BLaER1 (cell line): ENCODE measurements around the gene TCF25.

Experiments
- H3K27ac ChIP-seq: shearing (Covaris generic); formaldehyde crosslinking; 2 replicates; pipeline ENCODE4 v1.8.1; 2022
- H3K27me3 ChIP-seq: shearing (Covaris generic); formaldehyde crosslinking; 2 replicates; pipeline ENCODE4 v1.8.1; 2022
- H3K36me3 ChIP-seq: shearing (Covaris generic); formaldehyde crosslinking; 2 replicates; pipeline ENCODE4 v1.8.1; 2022
- H3K4me1 ChIP-seq: shearing (Covaris generic); formaldehyde crosslinking; 2 replicates; pipeline ENCODE4 v1.8.1; 2022
- H3K4me2 ChIP-seq: shearing (Covaris generic); formaldehyde crosslinking; 2 replicates; pipeline ENCODE4 v1.8.1; 2022
- H3K4me3 ChIP-seq: shearing (Covaris generic); formaldehyde crosslinking; 2 replicates; pipeline ENCODE4 v1.8.1; 2022
- H3K9ac ChIP-seq: shearing (Covaris generic); formaldehyde crosslinking; 2 replicates; pipeline ENCODE4 v1.8.1; 2022
- H3K9me3 ChIP-seq: shearing (Covaris generic); formaldehyde crosslinking; 2 replicates; pipeline ENCODE4 v1.8.1; 2022
- H4K20me1 ChIP-seq: shearing (Covaris generic); formaldehyde crosslinking; 2 replicates; pipeline ENCODE4 v1.8.1; 2022
- Cebpa-rat ChIP-seq: shearing (Covaris generic); IDR thresholded peaks from 2 replicates; pipeline ENCODE4 v1.8.1; 2022

The TCF25 gene

DNA sequence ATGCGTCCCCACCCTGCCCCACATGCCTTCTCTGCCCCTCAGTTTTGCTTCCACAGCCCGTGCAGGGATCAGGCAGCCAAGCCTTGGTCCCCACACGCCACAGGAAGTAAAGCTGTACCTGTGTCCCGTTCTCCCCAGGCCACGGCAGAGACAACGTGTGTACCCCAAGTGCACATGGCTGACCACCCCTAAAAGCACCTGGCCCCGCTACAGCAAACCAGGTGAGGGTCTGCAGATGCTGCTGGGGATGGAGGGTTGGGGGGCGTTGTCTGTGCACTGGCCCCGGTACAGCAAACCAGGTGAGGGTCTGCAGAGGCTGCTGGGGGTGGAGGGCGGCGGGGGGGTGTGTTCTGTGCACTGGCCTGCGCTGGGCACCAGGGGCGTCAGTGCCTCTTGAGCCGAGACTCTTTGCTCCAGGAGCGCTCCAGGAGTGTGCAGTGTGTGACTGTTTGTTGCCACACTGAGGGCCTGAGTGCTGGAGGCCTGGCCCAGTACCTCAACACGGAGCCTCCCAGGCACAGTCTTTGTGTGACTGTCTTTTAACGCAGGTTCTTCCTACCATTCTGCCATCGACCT is 18.8 kb downstream of the TCF25 start:
- peaks cover 100% of the 10 kb centered on the region for H3K36me3 ChIP-seq
- no peak overlapping the region for H3K4me3 ChIP-seq
- peaks cover 89% of the 10 kb centered on the region for H4K20me1 ChIP-seq
- no peak overlapping the region for H3K4me2 ChIP-seq
- H3K9me3 ChIP-seq: no peaks in the 10 kb centered on the region
- H3K27ac ChIP-seq: no peak overlapping the region
- H3K27me3 ChIP-seq: no peaks in the 10 kb centered on the region
- no peak overlapping the region for H3K9ac ChIP-seq
- H3K4me1 ChIP-seq: no peaks in the 10 kb centered on the region
- no peak for TF ChIP-seq Cebpa-rat

DNA sequence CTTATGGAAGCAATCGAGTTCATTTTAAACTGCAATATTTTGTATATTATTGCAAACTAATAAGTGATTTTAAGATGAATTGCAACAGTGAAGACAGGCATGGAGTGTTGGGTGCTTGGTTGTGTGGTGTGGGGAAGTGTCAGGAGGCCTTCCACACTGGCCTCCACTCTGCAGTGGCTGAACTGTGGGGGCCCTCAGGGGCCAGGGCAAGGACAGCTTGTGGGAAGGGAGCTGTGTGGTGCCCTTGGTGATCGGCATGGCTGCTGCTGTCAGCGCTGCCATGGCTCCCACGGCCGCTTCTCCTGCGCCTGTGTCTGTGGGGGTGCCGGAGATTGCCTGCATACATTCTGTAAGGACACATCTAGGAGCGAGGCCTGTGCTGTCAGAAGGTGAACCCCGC is 19.2 kb downstream of the TCF25 start:
- no peak for TF ChIP-seq Cebpa-rat
- Histone ChIP-seq H3K4me3 (no peak overlapping the region), H3K4me1 (no peaks in the 10 kb centered on the region), H3K36me3 (peaks cover 100% of the 10 kb centered on the region), H3K4me2 (no peak overlapping the region), H3K9me3 (no peaks in the 10 kb centered on the region), H3K27ac (no peak overlapping the region), H4K20me1 (peaks cover 85% of the 10 kb centered on the region), H3K9ac (no peak overlapping the region), H3K27me3 (no peaks in the 10 kb centered on the region)

DNA sequence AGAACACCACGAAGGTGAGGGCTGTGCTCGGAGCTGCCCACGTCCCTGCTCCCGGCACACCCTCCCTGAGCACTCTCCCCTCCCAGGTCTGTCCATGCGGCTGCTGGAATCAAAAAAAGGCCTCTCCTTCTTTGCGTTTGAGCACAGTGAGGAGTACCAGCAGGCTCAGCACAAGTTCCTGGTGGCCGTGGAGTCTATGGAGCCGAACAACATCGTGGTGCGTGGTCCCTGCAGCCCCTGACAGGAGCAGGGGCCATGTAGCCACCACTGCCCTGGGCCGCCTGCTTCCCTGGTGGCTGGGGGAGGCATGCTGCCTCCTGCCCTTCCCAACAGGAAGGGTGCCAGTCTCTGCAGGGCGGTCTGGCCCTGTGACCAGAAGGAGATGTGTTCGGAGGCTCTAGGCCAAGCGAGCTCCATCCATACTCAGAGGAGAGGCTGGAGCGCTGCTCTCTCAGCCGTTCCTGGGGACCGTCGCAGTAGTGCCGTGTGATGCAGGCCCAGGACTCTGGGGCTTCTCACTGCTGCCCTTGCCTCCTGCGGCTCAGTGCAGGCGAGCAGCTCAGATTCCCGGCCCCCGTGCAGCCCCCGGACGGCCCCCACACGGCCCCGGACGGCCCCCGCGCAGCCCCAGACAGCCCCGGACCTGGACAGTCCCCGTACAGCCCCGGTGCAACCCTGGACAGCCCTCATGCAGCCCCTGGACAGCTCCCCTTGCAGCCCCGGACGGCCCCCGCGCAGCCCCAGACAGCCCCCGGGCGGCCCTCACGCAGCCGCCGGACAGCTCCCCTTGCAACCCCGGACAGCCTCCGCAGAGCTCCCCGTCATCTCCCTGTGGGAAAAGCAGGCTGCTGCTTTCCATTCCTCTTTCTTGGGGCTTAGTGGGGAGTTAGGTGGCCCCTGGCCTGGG is 20.5 kb downstream of the TCF25 start:
- Histone ChIP-seq H3K36me3 (peaks cover 100% of the 10 kb centered on the region), H3K9ac (no peak overlapping the region), H3K4me3 (no peak overlapping the region), H3K27me3 (no peaks in the 10 kb centered on the region), H3K4me1 (no peaks in the 10 kb centered on the region), H3K9me3 (no peaks in the 10 kb centered on the region), H3K27ac (no peak overlapping the region), H4K20me1 (peaks cover 87% of the 10 kb centered on the region), H3K4me2 (no peak overlapping the region)
- TF ChIP-seq Cebpa-rat: no peak

DNA sequence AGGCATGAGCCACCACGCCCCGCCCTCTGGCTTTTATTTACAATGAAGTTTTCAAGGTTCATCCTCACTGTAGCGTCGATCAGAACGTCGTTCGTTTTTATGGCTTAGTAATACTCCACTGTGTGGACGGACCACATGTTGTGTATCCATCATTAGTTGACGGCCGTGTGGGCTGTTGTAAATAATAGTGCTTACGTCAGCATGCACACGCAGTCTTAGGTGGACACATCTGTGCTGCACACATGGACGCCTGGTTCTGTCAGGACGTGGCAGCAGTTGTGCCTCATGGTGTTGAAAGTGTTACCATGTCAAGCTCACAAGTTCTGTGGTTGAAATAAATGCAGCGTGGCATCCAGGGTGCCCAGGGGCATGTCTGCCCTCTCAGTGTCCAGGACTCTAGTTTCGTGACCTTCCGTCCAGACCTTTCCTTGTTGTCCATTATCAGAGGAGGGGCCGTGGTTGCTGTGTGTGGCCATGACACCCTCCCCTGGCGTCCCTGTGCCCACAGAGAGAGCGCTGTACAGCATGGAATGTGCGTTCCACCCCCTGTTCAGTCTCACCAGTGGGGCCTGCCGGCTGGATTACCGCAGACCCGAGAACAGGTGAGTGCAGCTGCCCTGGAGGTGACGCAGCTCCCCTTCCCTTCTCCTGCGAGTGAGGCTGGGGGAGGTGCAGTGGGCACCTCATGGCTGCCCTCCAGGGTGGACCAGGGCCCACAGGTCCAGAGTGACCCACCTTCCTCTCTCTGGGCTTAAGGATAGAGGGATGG is 22.3 kb downstream of the TCF25 start:
- peaks cover 100% of the 10 kb centered on the region for H3K36me3 ChIP-seq
- H3K9me3 ChIP-seq: no peaks in the 10 kb centered on the region
- no peak overlapping the region for H3K27ac ChIP-seq

DNA sequence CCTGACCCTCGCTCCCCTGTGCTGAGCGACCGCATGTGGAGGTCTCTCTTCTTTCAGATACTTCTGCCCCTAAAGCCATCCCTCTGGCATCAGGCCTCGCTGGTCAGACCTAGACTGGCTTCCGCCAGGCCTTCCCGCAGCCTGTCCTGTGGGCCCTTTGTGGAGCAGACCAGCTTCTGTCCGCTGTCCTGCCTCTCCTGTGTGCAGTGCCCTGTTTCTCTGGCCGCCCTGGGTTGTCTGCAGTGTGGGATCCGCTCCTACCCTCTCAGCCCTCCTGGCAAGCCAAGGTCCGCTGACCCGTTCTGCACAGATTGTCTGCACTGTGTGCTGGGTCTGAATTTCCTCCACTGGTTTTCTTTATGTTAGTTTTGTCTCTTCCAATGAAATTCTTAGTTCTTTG is 23.8 kb downstream of the TCF25 start:
- TF ChIP-seq Cebpa-rat: no peak
- Histone ChIP-seq H3K36me3 (peaks cover 91% of the 10 kb centered on the region), H4K20me1 (peaks cover 75% of the 10 kb centered on the region), H3K9me3 (no peaks in the 10 kb centered on the region), H3K4me1 (no peaks in the 10 kb centered on the region), H3K4me2 (no peak overlapping the region), H3K27me3 (no peaks in the 10 kb centered on the region), H3K27ac (no peak overlapping the region), H3K9ac (no peak overlapping the region), H3K4me3 (no peak overlapping the region)

More for the DNA sequence above, 22.3 kb downstream of the TCF25 start:
- H3K4me2 ChIP-seq: no peak overlapping the region
- no peak overlapping the region for H3K4me3 ChIP-seq
- peaks cover 87% of the 10 kb centered on the region for H4K20me1 ChIP-seq
- no peaks in the 10 kb centered on the region for H3K27me3 ChIP-seq
- H3K4me1 ChIP-seq: no peaks in the 10 kb centered on the region
- TF ChIP-seq Cebpa-rat: no peak
- no peak overlapping the region for H3K9ac ChIP-seq

DNA sequence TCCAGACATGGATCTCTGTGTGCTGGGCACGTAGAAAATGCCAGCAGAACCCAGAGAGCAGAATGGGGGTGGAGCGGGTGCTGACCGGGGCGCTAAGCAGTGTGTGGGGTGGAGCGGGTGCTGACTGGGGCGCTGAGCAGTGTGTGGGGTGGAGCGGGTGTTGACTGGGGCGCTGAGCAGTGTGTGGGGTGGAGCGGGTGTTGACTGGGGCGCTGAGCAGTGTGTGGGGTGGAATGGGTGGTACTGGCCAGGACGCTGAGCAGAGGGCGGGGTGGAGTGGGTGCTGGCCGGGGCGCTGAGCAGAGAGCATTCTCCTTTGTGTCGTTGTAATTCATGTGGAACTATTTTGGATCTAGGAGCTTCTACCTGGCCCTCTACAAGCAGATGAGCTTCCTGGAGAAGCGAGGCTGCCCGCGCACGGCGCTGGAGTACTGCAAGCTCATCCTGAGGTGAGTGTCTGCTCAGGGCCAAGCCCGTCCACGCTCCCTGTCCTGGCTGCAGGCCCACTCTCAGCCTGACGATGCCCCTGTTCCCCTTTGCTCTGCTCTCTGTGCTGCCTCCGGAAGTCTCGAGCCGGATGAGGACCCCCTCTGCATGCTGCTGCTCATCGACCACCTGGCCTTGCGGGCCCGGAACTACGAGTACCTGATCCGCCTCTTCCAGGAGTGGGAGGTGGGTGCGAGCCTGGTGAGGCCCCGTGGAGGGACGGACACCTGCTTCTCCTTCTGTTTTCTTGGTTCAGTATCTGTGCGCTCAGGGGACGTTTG is 25.0 kb downstream of the TCF25 start:
- Histone ChIP-seq H3K27ac (no peak overlapping the region), H4K20me1 (peaks cover 72% of the 10 kb centered on the region), H3K4me1 (no peaks in the 10 kb centered on the region), H3K4me3 (no peak overlapping the region), H3K27me3 (no peaks in the 10 kb centered on the region), H3K9me3 (no peaks in the 10 kb centered on the region), H3K9ac (no peak overlapping the region), H3K4me2 (no peak overlapping the region), H3K36me3 (peaks cover 88% of the 10 kb centered on the region)
- no peak for TF ChIP-seq Cebpa-rat

DNA sequence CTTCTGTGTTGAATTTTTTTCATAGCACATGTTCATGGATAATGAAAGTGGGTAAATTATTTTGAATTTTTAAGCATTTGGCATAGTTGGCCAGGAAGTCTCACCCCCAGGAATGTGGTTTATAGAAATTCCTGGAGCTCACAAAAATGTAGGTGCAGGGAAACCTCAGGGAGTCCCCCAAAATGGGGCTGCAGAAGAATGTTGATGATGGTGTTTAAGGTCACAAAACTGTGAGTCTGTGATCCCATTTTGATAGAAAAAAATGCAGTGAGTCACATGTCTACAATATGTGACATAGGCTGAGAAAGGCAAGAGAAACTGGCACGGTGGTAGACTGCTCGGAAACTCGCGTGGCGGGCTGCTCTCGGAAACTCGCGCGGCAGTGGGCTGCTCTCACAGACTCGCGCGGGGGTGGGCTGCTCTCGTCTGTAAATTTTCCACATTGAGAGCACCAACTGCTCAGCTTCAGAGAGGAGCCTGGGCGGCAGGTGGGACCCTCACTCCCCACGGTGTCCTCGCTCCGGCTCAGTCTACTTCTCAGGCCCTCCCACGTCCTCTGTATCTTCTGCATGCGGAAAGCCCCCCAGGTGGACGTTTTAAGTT is 26.6 kb downstream of the TCF25 start:
- Histone ChIP-seq H3K4me3 (no peak overlapping the region), H3K27me3 (no peaks in the 10 kb centered on the region), H3K36me3 (peaks cover 88% of the 10 kb centered on the region), H3K9ac (no peak overlapping the region), H3K4me1 (0 out of 2 replicates have a peak, but pooled peaks cover 2% of the 10 kb centered on the region), H4K20me1 (peaks cover 73% of the 10 kb centered on the region), H3K9me3 (no peaks in the 10 kb centered on the region), H3K27ac (no peak overlapping the region), H3K4me2 (no peak overlapping the region)
- no peak for TF ChIP-seq Cebpa-rat

DNA sequence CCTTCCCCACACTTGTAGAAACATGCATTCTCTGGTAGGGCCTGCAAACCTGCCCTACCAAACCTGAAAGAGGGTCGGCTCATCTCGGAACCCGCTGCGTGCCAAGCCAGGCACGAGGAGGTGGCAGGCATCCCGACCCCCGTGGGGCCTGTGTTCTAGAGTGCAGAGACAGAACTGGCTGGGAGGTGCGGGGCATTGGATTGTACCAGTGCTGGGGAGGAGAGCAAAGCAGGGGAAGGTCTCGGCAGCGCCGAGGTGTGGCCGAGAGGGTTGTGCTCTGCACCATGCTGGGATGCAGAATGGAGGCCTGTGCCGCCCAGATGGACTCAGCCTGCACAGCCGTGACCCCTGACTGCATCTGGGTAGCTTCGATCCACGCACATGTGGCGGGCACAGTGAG is 27.5 kb downstream of the TCF25 start:
- Histone ChIP-seq H3K36me3 (peaks cover 88% of the 10 kb centered on the region), H3K4me2 (no peak overlapping the region), H3K27ac (no peak overlapping the region), H3K27me3 (no peaks in the 10 kb centered on the region), H3K4me1 (peaks cover 11% of the 10 kb centered on the region), H3K9me3 (peaks cover 2% of the 10 kb centered on the region; the same call in 1 of the 2 replicates), H4K20me1 (peaks cover 73% of the 10 kb centered on the region), H3K9ac (no peak overlapping the region), H3K4me3 (no peak overlapping the region)
- no peak for TF ChIP-seq Cebpa-rat

DNA sequence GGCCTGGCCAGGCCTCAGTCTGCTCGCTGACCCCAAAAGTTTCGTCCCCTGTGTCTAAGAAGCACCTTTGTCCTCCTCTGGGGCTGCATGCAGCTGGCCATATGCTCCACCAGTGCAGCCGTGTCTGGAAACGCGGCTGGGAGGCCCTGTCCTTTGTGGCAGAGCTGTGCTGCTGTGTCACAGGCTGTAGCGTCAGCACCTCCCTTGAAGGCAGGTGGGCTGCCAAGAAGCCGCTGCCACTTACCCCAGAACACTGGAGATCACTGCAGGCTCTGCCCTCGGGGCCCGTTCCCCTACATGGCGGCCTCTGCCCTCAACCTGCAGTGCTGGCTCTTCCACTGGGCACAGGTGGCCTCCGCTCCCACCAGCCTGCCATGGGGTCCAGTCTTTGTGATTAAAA is 29.6 kb downstream of the TCF25 start:
- H3K4me3 ChIP-seq: no peak overlapping the region
- no peak overlapping the region for H3K27ac ChIP-seq
- peaks cover 82% of the 10 kb centered on the region for H3K36me3 ChIP-seq
- H3K4me2 ChIP-seq: no peak overlapping the region
- H3K9ac ChIP-seq: no peak overlapping the region
- H4K20me1 ChIP-seq: peaks cover 65% of the 10 kb centered on the region
- TF ChIP-seq Cebpa-rat: no peak
- peaks cover 18% of the 10 kb centered on the region for H3K9me3 ChIP-seq
- no peaks in the 10 kb centered on the region for H3K27me3 ChIP-seq
- H3K4me1 ChIP-seq: peaks cover 18% of the 10 kb centered on the region
